GM18873 (cell line): ENCODE measurements around the gene MTHFR.

ENCODE experiments used
- ATAC-seq: cut with Tn5 transposase; IDR thresholded peaks from one replicate; pipeline ENCODE4 v1.9.1; 2021; ENCODE audit warnings: mild to moderate bottlenecking, moderate library complexity, moderate number of reproducible peaks; ENCODE audit not compliant: unreplicated experiment, low FRiP score

MTHFR gene

GRCh38 chr1:11784256-11784992, 21.3 kb downstream of the MTHFR start:
- ATAC-seq, result no peak

GRCh38 chr1:11783556-11783955, 22.2 kb downstream of the MTHFR start:
- ATAC-seq, result no peak

DNA sequence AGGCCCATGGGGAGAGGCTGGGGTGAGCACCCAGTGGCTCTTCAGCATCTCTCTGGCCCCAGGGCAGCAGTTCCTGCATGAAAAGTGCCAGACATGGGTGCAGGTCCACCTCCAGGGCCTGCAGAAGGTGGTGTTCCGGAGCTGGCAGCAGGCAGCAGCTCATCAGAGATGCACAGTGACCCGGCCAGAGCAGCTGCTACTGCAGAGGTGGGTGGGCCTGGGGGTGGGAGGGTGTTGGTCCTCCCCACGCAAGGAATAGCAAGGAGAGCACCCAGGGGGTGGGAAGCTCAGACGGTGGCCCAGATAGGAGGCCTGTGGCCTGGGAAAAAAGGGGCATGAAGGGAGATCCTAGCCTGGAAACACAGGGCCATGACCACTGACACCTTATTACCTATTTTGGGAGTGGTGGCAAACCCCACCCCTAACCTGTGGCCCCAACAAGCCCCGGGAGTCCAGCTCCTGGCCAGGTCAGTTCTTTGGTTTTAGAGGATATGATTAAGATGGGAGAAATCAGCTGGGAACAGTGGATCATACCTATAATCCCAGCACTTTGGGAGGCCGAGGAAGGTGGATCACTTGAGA, 23.5 kb downstream of the MTHFR start:
- no peak for ATAC-seq

DNA sequence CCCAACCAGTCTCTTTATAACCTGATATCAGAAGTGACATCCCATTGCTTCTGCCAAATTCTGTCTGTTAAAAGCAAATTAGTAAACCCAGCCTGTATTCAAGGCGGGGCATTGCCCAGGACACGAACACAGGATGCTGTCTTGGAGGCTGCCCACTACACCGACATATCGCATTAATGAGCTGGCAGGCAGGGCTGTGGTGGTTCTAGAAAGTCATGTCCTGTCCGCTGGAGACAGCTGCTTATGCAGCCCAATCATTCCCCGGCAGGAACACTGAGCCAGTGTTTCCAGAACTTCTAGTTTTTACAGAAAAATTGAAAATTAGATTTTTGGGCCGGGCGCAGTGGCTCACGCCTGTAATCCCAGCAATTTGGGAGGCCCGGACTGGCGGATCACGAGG, 24.5 kb downstream of the MTHFR start:
- ATAC-seq, result no peak

GRCh38 chr1:11780380-11781147, 25.2 kb downstream of the MTHFR start:
- ATAC-seq, result no peak

DNA sequence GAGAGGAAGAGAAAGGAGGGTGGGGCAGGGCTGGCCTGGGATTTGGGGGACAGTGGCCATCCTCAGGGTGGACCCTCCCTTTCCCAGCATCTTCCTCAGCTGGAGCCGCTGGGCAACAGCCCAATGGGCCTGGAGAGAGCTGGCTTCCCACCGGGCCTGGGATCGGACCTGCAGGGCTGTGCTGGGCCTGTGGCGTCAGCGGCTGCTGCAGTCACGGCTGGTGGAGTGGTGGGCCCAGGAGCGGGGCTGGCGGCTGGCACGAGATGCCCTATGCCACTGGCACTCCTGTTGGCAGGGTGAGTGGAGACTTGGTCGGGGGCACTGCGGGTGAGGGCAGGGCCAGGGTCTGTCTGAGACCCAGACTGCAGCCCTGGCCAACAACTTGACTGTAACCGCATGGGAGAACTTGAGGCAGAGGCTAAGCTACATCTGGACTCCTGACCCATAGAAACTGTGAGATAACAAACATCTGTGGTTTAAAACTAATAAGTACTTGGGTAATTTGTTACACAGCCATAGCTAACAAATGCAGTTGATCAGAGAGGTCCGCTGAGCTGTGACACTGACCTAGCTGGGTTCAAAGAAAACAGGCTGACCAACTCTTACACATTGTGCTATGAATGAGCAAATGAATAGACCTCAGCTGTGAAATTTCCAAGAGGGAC, 25.9 kb downstream of the MTHFR start:
- no peak for ATAC-seq

DNA sequence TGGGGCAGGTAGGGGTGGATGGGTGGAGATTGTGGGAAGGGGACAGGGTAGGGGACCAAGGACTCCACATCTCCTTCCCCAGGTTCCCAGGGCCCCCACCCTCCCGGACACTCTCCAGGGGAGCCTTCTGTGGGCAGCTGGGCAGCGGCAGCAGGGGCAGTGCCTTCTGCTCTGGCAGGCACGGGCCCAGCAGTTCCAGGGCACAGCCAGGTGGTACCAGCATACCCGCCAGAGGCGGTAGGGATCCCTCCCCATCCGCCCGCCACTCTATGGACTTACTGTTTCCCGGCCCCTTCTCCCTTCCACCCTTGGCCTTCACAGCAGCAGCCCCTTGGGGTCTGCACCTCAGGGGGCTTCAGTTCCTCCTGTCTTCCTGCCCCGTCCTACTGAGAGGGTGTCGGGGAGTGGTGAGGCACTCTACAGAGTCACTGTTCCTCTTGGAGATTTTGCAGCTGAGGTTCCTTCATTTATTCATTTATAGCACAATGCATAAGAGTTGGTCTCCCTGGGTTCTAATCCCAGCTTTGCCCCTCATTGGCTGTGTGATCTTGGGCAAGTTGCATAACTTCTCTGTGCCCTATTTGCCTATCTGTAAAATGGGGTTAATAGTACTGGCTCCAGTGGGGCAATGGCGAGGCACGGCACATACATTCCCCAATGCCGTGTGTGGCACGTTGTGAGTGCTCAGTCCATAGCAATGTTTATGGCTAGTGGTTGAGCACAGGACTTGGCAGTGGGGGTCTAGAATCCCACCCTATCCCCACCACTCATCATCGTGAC, 26.7 kb downstream of the MTHFR start:
- no peak for ATAC-seq

- no peak for ATAC-seq
These were observed 27.4 kb downstream of the MTHFR start for GRCh38 chr1:11778336-11778735.

GRCh38 chr1:11777658-11778322, 28.0 kb downstream of the MTHFR start:
- ATAC-seq, result no peak

- ATAC-seq, result no peak
These were observed 31.0 kb downstream of the MTHFR start for GRCh38 chr1:11774753-11775152.

DNA sequence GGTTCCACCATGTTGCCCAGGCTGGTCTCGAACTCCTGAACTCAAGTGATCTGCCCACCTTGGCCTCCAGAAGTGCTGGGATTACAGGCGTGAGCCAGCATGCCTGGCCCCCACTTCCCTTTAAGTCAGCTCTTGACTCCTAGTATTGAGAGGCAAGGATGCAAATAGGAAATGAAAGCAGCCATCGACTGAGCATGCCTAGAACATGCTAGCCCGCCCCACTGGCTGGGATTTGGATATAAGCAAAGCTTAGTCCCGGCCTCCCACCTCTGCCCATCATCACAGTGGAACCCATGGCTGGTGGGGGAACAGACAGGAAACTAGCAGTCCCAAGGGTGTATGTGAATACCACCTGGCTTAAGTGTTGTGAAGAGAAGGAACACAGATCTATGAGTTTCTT, 33.3 kb downstream of the MTHFR start:
- no peak for ATAC-seq

DNA sequence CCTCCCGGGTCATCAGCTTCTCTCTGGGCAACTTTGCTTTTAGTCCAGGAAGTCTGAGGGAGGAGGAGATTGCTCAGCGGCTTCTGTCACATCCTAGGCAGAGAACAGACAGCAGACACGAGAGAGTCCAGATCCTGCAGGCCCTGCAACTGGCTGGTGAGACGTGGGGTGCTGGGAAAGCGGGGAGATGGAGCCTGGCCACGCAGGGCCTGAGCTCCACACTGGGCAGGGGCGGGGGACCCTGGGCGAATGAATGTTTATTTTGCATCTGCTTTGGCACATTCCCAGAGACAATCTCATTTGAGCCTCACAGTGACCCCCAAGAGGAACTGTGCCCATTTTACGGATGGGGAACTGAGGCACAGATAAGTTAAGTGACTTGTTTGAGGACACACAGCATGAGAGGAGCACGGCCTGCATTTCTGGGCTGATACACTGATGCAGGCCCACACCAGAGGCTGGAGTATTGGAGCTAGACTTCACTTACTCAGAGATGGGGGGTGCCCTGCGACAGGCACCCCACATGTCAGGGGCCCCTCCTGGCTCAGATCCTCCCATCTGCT, 34.2 kb downstream of the MTHFR start:
- ATAC-seq, result no peak

DNA sequence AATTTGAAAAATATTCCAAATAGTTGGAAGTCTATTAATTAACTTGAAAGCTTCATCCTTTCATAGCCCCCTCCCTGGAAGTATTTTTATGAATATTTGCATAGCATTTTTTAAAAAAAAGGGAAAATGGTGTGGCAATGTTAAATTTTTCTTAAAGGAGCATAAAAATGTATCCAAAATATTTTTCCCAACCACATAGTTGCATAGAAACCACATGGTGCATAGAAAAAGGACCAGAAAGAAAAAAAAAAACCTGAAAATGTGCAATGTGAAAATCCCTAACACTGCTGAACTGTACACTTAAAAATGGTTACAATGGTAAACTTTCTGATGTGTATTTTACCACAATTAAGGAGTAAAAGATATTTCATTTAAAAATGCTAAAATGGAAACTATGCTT, 35.8 kb downstream of the MTHFR start:
- no peak for ATAC-seq

DNA sequence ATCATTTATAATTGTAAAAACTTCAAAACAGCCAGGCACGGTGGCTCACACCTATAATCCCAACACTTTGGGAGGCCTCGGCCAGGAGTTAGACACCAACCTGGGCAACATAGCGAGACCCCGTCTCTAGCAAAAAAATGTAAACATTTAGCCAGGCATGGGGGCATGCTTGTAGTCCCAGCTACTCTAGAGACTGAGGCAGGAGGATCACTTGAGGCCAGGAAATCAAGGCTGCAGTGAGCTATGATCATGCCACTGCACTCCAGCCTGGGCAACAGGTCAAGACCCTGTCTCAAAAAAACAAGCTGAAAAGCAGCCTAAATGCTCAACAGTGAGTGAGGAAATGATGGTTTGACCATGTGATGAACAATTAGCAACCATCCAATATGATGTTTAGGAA, 36.5 kb downstream of the MTHFR start:
- ATAC-seq, result no peak

GRCh38 chr1:11768821-11769220, 36.9 kb downstream of the MTHFR start:
- no peak for ATAC-seq

- ATAC-seq, result no peak
These were observed 37.7 kb downstream of the MTHFR start for GRCh38 chr1:11767922-11768704.

DNA sequence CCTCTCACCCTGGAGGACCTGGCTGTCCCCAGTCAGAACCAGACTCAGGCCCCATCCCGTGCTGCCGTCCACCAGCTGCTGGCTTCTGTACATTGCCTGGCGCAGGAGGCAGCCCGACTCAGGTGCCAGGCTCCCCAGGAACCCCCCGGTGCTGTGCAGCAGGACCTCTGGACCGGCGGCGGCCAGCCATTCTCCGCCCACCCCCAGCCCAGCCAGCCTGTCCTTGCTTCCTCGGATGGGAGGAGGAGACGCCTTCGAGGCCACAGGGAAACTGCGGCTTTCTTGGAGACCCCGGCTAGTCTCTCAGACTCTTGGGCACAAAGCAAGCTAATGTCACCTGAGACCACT, 39.4 kb downstream of the MTHFR start:
- no peak for ATAC-seq

- no peak for ATAC-seq
These were observed 39.9 kb downstream of the MTHFR start for GRCh38 chr1:11765661-11766428.
